Stimulated activated CD8-positive, alpha-beta memory T cell treated with anti-CD3 and anti-CD28 coated beads, Interleukin-12 subunit alpha, Interleukin-12 subunit beta, amount 100 ng/mL, for 1 hour (primary cell): ENCODE results near the gene RFX1.
A peak's percentile ranks its signal among the peaks of the same experiment; 100 is the strongest.

Experiments used
- DNase-seq: peaks from one replicate; pipeline ENCODE4 v3.0.0-alpha.2; 2020; ENCODE audit warnings: low read depth

Gene RFX1

DNA sequence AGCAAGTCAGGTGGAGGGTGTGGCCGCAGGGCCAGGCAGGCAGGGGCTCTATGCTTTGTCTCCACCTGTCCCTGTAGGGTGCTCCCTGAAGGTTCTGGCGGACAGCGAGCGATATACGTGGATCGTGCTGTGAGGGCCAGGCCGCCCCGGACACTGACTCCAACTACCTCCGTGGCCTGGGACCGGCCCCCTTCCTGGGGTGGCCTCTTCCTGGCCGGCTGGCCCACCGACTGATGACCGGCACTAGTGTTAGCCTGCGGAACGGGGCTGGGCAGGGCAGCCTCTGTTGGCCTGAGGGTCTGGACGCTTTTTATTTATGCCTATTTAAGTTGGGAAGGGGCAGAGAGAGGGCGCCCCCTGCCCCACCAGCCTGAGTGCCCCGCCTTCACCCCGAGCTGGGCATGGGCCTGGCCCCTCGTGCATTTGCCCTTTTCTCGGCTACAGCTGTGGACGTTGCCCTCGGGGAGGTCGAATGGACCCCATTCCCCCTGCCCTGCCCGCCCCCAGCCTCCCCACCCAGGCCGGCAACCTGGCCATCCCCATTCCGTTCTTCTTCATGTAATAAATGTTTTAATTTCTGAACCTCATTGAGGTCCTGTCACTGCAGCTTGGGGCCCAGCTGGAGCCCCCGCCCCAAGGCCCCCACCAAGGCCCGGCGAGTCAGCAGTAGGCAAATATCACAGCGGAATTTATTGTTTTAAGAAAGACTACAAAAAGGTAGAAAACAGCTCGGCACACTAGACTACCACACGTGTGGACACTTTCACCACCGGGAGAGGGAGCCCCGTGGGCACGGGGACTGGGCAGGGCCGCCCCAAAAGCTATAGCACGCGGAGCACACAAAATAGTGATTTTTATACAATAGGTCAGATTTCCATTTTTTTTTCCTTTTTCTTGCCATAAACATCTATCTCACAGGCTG is 45.0 kb downstream of the RFX1 start:
- no peak for DNase-seq

DNA sequence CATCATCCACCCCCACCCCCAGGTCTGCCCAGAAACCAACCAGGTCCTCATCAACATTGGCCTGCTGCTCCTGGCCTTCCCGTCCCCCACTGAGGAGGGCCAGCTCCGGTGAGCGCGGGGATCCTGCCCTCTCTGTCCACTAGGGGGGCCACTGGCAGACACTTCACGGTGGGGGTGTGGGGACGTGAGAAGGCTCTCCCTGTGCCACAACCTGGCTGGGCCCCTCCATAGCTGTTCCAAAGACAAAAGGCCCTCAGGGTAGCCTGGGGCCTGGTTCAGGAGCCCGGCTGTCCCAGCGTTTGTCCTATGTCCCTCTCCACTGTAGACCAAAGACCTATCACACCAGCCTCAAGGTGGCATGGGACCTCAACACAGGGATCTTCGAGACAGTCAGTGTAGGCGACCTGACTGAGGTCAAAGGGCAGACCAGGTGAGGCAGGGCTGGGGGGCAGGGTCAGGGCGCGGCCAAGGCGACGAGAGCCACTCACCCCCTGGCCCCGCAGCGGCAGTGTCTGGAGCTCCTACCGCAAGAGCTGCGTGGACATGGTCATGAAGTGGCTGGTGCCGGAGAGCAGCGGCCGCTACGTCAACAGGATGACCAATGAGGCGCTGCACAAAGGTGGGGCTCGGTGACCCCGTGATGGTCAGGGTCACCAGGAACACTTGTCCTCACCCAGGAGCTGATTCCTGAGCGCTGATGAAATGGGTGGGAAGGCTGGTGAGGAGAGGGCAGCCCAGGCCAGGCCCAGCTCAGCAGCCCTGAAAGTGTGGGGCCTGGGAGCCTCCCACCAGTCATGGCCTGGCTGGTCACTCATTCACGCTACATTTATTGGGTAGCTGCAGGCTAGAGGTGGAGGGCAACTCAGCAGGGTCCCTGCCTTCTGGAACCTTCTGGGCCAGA is 45.9 kb downstream of the RFX1 start:
- DNase-seq: no peak

DNA sequence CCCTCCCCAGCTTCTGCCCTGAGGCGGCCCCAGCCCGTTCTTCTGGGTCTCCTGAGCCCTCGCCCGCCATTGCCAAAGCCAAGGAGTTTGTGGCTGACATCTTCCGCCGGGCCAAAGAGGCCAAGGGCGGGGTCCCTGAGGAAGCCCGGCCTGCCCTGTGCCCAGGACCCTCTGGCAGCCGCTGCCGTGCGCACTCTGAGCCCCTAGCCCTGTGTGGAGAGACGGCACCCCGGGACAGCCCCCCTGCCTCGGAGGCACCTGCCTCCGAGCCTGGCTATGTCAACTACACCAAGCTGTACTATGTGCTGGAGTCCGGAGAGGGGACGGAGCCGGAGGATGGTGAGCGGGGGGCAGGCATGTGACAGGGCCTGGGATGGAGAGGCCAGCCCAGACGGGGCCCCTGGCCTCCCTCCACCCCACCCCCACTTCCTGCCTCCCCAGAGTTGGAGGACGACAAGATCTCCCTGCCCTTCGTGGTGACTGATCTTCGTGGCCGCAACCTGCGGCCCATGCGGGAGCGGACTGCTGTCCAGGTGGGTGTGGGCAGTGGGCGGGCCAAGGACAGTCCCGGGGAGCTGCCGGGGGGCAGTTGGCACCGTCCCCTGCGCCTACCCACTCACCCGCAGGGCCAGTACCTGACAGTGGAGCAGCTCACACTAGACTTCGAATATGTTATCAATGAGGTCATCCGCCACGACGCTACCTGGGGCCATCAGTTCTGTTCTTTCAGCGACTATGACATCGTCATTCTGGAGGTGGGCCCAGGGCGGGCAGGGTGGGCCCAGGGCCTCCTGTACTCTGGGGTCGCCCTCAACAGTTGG is 46.8 kb downstream of the RFX1 start:
- DNase-seq: no peak

DNA sequence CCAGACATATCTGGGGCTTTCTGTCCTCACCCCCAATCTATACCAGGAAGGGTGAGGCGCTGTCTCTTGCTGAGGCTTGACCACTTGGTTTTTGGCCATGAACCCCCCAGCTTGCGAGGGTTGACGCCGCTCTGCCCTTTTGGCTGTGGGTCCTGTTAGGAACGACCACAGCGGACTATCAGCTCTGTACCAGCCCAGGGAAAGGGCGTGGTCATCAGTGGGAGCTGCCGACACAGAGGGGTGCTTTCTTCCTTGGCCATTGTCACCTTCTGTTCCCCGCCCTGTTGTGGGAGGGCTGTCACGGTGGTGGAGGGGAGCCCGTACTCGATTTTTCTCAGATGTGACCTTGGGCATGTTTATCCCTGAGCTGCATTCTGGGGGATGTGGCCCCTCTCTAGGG is 48.1 kb downstream of the RFX1 start:
- no peak for DNase-seq

DNA sequence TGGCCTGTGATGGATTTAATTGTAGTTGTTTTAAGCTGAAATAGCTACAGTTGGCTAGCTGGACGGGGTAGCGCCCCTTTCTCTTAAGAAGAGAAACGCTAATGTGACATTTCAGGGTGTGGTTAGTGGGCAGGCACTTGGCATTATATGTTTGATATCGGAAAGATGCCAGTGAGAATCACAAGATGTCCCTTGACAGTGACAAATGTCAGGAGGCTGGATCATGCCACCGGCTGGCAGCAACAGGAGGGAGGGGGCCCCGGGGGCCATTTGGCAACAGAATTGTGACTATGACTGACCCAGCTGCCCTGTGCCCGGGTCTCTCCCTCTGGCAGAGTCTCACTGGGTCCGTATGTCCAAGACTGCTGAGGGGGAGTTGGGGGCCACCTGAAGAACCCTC is 49.1 kb downstream of the RFX1 start:
- no peak for DNase-seq

DNA sequence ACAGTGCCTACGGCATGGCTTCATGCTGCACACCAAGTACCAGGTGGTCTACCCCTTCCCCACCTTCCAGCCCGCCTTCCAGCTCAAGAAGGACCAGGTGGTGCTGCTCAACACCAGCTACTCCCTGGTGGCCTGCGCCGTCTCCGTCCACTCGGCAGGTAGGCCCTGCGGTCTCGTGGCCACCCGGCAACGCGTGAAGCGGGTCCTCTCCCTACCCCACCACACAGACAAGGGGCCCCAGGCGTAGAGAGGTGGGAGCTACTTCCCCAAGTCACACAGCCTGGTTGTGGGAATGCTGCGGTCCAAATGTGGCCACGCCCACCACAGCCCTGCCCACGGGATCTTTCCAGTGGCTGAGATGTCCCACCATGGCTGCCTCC is 49.8 kb downstream of the RFX1 start:
- no peak for DNase-seq

DNA sequence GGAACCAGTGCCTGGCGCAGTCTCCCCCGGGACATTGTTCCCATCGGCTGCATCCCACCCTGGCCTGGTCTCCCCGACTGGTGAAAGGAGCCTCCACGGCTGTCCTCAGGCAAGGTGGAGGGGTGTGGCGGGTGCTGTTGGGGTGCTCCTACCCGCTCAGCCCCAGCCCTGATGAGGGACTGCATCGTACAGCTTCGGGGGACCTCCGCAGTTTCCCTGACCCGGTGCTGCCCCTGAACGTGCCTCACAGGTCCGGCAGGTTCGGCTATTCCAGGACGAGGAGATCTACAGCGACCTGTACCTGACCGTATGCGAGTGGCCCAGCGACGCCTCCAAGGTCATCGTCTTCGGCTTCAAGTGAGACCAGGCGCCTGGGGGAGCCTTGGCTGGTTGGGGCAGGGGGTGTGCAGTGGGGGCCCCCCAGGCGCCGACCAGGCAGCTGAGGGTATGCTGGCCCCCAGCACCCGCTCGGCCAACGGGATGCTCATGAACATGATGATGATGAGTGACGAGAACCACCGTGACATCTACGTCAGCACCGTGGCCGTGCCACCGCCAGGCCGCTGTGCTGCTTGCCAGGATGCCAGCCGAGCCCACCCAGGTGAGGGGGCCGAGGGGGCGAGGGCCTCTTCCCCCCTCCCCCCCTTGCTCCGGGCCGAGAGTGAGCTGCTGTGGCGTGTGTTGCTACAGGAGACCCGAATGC is 50.3 kb downstream of the RFX1 start:
- DNase-seq: no peak

DNA sequence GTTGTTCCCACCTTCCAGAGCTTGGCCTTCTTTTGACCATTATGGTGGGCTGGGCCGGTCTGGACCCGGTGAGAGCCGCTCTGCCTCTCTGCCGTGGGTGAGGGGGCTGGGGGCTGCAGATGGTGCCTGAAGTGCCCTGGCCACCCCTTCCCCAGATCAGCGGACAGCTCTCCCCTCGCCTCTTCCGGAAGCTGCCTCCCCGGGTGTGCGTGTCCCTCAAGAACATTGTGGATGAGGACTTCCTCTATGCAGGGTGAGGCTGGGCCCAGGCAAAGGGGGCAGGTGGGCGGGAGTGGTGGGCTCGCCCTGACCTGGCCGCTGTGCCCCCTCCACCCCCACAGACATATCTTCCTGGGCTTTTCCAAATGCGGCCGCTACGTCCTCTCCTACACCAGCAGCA is 51.9 kb downstream of the RFX1 start:
- no peak for DNase-seq

DNA sequence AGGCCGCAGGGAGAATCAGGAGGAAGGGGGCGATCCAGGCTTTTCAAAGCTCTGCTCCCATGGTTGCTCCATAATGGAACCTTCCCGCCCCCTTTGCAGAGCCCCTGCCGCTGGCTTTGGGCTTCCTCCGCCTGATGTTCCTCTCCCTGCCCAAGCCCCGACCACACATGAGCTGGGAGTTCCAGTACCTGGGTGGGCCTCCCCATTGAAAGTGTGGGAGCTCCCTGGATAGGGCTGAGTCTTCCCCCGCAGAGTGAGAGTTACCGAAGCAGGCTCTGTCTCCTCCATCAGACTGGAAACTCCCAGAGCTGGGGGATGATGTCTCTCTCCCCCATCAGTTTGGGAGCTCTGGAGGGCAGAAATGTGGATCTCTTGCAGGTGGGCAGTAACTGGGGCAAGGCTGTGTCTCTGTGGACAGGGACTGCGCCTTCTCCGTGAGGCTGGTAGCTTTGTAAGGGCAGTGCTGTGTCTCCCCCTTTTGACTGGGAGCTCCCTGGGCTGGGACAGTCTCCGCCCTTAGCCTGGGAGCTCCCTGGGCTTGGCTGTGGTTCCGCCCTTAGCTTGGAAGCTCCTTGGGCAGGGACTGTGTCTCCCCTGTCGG is 53.1 kb downstream of the RFX1 start:
- no peak for DNase-seq

DNA sequence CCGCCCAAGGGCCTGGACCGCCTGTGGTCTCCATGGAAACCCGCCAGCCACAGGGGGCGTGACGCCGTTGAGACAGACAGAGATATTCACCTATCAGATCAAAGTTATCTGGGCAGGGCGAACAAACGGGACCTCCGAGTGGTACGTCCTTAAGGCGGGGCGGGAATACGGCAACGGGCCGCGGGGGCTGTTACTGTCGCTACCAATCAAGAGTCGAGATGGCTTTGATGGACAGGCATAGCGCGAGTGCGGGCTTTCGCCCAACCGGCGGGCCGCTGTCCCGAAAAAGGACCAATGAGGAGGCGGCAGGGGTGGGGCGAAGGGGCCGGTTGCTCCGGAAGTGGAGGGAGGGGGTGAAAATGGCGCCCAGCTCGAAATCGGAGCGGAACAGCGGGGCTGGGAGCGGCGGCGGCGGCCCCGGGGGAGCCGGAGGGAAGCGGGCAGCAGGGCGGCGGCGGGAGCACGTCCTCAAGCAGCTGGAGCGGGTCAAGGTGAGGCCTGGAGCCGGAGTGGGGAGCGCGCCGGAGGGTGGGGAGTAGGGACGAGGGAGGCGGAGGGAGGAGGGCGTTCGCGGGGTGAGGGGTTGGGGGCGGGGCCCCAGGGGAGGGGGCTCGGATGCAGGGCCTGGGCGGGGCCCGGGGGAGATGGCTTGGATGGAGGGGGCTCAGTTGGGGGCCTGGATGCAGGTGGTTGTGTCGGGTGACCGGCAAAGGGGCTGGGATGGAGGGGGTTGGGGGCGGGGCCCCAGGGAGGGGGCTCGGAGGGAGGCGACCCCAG is 53.8 kb downstream of the RFX1 start, which contains the start of gene DCAF15:
TSS of gene DCAF15 (plus strand) at position 356 of the 777 bp plus-strand sequence. CDS start at position 360, 4 bp downstream.
- DNase-seq: peak; percentile 98

DNA sequence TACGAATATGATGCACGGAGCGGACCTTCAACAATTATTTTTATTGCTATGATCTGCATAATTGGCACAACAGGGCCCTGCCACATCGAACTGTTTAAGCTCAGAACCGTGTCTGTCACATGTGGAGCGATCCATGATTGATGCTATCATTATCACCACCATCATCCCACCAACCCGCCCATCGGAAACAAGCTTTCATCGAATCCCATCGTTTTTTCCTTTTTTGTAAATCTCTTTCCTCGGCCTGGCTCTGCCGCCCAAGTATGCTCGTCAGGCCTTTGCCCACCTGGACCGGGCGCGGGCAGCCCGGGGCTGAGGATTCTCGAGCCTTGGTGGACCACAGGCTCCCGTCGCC is 54.3 kb downstream of the RFX1 start:
- no peak for DNase-seq

DNA sequence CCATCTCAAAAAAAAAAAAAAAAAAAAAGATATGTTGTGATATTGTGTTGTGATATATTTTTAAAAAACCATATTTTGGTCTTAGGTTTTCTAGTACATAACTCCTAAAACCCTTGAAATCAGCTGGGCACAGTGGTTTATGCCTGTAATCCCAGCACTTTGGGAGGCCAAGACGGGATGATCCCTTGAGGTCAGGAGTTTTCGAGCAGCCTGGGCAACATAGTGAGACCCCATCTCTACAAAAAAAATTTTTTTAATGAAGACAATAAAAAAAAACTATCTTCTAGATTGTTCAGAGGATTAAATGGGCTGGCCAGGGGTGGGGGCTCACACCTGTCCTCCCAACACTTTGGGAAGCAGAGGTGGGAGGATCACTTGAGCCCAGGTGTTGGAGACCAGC is 55.1 kb downstream of the RFX1 start:
- no peak for DNase-seq

DNA sequence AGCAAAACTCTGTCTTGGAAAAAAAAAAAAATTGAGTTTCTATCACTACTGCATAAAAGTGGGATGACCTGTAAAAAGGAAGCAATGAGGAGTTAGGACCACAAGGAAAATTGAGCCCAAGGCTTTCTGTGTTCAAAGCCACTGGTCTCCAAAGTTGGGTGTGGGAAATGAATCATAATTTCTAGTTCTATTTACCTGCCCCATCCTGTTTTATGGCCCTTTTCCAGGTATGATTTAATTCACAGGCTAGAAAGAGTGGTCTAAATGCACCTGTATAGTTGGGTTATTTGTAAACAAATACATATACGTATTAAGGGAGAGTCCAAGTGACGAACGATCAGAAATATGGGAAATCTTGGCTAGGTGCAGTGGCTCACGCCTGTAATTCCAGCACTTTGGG is 59.7 kb downstream of the RFX1 start:
- no peak for DNase-seq

DNA sequence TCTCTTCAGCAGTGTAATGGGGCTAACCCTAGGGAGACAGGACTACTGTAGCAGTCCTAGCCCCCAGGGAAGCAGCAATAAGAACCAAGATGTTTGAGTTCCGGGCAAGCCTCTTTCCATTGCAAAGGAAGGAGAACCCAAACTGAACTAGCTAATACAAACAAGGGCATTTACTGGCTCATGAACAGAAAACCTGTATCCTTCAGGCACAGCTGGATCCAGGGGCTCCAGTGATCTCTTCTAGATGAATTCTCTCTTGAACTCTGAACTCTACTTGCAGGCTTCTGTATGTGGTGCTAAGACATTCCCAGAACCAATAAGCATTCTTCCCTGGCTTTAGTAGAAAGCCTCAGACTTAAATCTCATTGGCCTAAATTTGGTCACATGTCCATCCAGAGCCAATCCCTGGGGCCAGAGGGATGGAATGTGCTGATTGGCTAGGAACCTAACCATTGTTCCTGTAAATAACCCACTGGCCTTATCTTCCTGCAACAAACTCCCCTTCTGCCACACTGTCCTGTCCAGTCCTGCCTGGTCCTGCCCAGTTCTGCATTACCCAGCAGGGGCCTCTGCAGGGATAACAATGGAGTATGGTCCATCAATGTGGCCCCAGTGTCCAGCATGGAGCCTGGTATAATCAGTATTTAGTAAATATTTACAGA is 64.0 kb downstream of the RFX1 start:
- DNase-seq: no peak

DNA sequence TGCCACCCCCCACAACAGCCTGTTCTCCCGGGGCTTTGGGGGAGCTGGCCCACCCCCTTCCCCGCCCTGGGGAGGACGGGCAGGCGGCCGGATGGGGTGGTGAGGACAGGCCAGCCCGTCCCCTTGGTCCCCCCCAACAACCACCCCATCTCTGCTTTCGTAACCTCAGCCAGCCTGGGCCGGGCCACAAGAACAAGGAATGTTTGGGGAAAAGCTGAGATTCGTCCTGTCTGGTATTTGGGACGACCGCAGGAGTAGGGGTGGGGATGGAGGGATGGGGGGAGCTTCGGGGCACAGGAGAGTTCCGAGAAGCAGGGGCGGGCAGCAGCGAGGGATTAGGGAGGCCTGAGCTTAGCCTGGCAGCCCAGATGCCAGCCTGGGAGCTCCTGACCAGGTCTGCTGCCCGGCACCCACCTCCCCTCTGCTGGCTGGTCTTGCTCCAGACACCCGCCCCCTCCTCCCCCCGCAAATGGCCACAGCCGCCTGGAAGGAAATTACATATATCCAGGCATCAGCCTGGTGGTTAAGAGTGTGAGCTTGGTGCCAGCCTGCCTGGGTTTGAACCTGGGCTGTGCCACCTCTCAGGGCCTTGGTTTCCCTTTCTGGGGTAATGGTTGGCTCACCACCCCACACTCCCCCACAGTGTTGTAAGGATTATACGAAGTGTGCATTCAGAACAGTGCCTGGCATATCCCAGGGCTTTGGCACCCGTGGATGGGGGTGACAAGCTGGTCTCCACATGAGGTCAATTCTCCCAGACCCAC is 67.6 kb downstream of the RFX1 start, which contains the start of gene PODNL1:
TSS of gene PODNL1 (minus strand) at position 117 of the 764 bp plus-strand sequence. CDS start 236 bp downstream, outside the sequence.
- DNase-seq: no peak

DNA sequence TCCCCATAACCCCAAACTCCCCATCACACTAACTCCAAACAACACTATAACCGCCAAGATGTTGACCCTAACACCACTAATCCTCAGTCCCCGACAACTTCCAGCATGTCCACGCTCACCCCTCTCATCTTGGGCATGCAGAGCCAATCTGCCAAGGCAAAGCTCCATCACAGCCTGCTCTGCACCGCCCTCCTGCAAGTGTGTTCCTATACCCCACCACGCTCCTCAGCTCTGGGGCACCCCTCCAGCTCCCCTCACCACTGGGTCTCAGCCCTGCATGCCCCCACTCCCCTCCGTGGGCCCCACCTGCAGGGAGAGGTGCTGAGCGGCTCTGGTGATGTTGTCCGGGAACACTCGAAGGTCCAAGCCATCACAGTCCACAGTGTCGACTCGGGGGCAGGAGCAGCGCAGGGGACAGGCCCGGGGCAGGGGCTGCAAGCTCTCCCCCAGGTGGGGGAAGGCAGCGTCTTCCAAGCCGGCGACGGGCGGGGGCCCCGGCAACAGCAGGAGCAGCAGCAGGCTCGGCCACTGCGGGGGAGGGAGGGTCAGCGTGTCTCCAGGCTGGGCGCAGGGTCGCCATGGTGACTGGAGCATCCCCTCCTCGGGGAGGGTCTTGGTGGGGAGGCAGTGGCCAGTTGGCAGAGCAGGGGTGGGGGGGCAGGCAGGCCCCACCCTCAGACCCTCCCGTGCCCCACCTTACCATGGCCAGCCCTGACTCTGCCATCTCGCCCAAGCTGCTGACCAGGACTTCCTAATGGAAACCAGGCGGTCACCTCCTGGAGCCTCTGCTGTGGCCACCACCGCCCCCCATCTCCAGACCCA is 68.4 kb downstream of the RFX1 start:
- DNase-seq: no peak

DNA sequence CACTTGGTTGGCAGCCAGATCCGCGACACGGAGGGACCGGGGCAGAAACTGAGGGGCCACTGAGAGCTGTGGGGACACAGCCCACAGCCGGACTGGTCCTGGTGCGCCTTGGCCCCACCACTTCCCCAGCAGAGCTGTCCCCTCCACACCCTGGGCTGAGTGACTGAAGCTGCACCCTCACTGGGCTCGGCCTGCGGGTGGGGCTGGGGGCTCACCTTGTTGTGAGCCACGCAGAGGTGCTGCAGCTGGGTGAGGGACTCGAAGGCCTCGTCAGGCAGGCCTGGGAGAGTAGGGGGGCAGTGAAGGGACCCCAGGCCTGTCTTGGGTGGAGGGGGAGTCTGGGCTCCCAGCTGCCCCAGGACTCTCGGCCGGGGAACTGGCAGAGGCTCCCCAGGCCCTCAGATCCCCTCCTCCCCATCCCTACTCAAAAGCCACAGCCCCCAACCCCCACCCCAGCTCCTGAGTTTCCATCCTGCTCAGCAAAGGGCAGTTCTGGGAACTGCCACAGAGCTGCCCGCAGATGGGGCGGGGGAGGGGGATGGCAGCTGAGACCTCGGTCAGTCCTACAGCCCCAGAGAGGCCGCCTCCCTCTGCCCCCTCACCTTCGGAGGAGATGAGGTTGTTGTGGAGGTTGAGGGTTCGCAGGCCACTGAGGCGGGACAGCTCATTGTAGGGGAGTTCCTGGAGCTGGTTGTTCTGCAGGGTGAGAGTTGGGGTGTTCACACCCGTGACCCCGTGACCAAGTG is 70.2 kb downstream of the RFX1 start:
- DNase-seq: no peak
